H1 (cell line): ENCODE measurements around the gene B9D2.

Experiments
- CBX5 ChIP-seq: fragments of 300-800, 300-1000 bp; sonication (generic); IDR thresholded peaks from 2 replicates; pipeline ENCODE4 v1.7.1; 2016; ENCODE audit warnings: antibody characterized with exemption, low read length, low read depth
- CTCF ChIP-seq, 3 experiments: IDR thresholded peaks; 1 replicate in 2 of 3; 2 replicates in 1 of 3; pipeline versions ENCODE4 v1.5.1 to v1.6.1; 2011; ENCODE audit warnings: low read length in 3 of 3, mild to moderate bottlenecking in 3 of 3, inconsistent platforms in 2 of 3, low read depth in 1 of 3, moderate library complexity in 1 of 3; ENCODE audit not compliant: insufficient read depth in 1 of 3; ENCODE audit errors: control extremely low read depth in 1 of 3
- POLR2A ChIP-seq, 2 experiments: IDR thresholded peaks; 1 replicate in 1 of 2; 2 replicates in 1 of 2; pipeline ENCODE4 v1.6.1; 2011; ENCODE audit warnings: low read depth in 2 of 2, low read length in 2 of 2, mild to moderate bottlenecking in 2 of 2; ENCODE audit errors: control extremely low read depth in 1 of 2

- no peak for TF ChIP-seq CBX5
- no peak for TF ChIP-seq CTCF (IDR thresholded peaks at IDR 0.05; ENCODE audit: control extremely low read depth in 1 of 3, insufficient read depth in 1 of 3, low read depth in 1 of 3, low read length in 3 of 3)
- no peak for TF ChIP-seq POLR2A (IDR thresholded peaks at IDR 0.05; ENCODE audit: control extremely low read depth in 1 of 2, low read depth in 2 of 2, low read length in 2 of 2)
Observed at GRCh38 chr19:41316306-41316920, 47.5 kb downstream of the B9D2 start.
